DOHH2 (cell line): ENCODE data around the gene FTO.

ENCODE experiments used
- CTCF ChIP-seq: fragments of 200-600 bp; sonication (generic); IDR thresholded peaks from one replicate; pipeline ENCODE4 v1.5.1; 2014; ENCODE audit warnings: antibody characterized with exemption, mild to moderate bottlenecking, low read depth, low read length; ENCODE audit not compliant: poor library complexity, severe bottlenecking
- EZH2phosphoT487 ChIP-seq: fragments of 200-600 bp; sonication (generic); IDR thresholded peaks from 2 replicates; pipeline ENCODE4 v1.6.1; 2017; ENCODE audit warnings: borderline replicate concordance, mild to moderate bottlenecking, antibody characterized with exemption, low read length, moderate library complexity, mixed read lengths

- TF ChIP-seq EZH2phosphoT487, result no peak
- TF ChIP-seq CTCF, result no peak
These were observed 80.3 kb downstream of the FTO start for GRCh38 chr16:53784291-53784690.
